Chondrocyte (in vitro differentiated cells): ENCODE results near the gene RALGAPB. TPM values are rescaled to one million over a fixed set of nuclear protein-coding genes. Genes with fewer than 3 reads are reported as not detected.

ENCODE experiments used
- DNase-seq: peaks from one replicate; pipeline ENCODE4 v3.0.0; 2021; ENCODE audit warnings: mixed read lengths, low spot score
- H3K27ac Mint-ChIP-seq: one replicate; pipeline ENCODE4 v1.8.0; 2021; ENCODE audit warnings: mild to moderate bottlenecking, moderate library complexity, mixed read lengths; ENCODE audit not compliant: unreplicated experiment
- H3K27me3 Mint-ChIP-seq: 2 replicates; pipeline ENCODE4 v1.8.0; 2021; ENCODE audit warnings: low read depth, mixed read lengths
- H3K36me3 Mint-ChIP-seq: 2 replicates; pipeline ENCODE4 v1.8.0; 2021; ENCODE audit warnings: low read depth, mixed read lengths
- H3K4me1 Mint-ChIP-seq: 2 replicates; pipeline ENCODE4 v1.8.0; 2021; ENCODE audit warnings: low read depth, mild to moderate bottlenecking, mixed read lengths
- H3K4me3 Mint-ChIP-seq: one replicate; pipeline ENCODE4 v1.8.0; 2021; ENCODE audit warnings: mild to moderate bottlenecking, moderate library complexity, mixed read lengths; ENCODE audit not compliant: unreplicated experiment
- H3K9me3 Mint-ChIP-seq: 2 replicates; pipeline ENCODE4 v1.8.0; 2021; ENCODE audit warnings: low read depth, mixed read lengths
- total RNA-seq: library from RNA; stranded (reverse); gene quantifications from 3 replicates; pipeline ENCODE4 v1.2.1, GENCODE V29; 2021
- TF ChIP-seq, protein P1 (sequence below): fragments of 200-600 bp; sonication (generic); IDR thresholded peaks from 2 replicates; pipeline ENCODE4 v1.5.0; 2021; ENCODE audit warnings: antibody characterized with exemption, mild to moderate bottlenecking, moderate library complexity

RALGAPB gene
- total RNA-seq, 1 donor from 2014 or later, result 32.6 TPM

DNA sequence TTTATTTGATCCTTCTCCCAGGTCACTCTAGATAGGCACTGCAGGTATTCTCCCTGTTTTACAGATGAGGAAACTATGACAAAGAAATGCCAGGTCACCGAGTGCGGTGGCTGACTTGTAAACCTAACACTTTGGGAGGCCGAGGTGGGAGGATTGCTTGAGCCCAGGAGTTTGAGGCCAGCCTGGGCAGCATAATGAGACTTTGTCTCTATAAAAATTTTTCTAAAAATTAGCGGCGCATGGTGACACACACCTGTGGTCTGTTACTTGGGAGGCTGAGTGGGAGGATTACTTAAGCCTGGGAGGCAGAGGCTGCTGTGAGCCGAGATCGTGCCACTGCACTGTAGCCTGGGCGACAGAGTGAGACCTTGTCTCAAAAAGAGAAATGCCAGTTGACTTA is 5.1 kb downstream of the RALGAPB start:
- no peaks in the 10 kb centered on the region for H3K9me3 Mint-ChIP-seq
- no peaks in the 10 kb centered on the region for H3K27me3 Mint-ChIP-seq
- H3K4me1 Mint-ChIP-seq, result peaks cover 32% of the 10 kb centered on the region
- TF ChIP-seq, protein P1, sequence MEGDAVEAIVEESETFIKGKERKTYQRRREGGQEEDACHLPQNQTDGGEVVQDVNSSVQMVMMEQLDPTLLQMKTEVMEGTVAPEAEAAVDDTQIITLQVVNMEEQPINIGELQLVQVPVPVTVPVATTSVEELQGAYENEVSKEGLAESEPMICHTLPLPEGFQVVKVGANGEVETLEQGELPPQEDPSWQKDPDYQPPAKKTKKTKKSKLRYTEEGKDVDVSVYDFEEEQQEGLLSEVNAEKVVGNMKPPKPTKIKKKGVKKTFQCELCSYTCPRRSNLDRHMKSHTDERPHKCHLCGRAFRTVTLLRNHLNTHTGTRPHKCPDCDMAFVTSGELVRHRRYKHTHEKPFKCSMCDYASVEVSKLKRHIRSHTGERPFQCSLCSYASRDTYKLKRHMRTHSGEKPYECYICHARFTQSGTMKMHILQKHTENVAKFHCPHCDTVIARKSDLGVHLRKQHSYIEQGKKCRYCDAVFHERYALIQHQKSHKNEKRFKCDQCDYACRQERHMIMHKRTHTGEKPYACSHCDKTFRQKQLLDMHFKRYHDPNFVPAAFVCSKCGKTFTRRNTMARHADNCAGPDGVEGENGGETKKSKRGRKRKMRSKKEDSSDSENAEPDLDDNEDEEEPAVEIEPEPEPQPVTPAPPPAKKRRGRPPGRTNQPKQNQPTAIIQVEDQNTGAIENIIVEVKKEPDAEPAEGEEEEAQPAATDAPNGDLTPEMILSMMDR, result no peak
- no peak overlapping the region for H3K27ac Mint-ChIP-seq
- no peaks in the 10 kb centered on the region for H3K36me3 Mint-ChIP-seq
- no peak overlapping the region for H3K4me3 Mint-ChIP-seq
- DNase-seq, result no peak

- Mint-ChIP-seq H3K9me3 (no peaks in the 10 kb centered on the region), H3K4me1 (peaks cover 17% of the 10 kb centered on the region), H3K27me3 (no peaks in the 10 kb centered on the region), H3K27ac (no peak overlapping the region), H3K4me3 (no peak overlapping the region), H3K36me3 (no peaks in the 10 kb centered on the region)
- DNase-seq, result no peak
- TF ChIP-seq, protein P1, result no peak
Measured at GRCh38 chr20:38479596-38479995, 7.0 kb downstream of the RALGAPB start.

DNA sequence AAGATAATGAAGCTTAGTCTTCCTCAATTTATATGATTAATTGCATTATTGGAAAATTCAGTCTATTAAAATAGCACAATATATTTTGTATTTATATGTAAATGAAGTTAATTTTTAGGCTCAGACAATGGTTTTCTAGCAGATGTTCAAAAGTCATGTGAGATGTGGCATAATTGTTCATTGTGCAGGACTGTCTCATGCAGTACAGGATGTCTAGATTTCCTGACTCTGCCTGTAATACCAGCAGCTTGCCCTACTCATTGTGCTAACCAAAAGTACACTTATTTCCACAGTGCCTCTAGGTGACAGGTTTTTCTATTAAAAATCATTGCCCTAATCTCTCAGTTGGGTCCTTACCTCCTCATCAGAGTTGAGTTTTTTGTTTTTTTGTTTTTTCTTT is 12.4 kb downstream of the RALGAPB start:
- Mint-ChIP-seq H3K4me1 (no peaks in the 10 kb centered on the region), H3K27ac (no peak overlapping the region), H3K9me3 (no peaks in the 10 kb centered on the region), H3K36me3 (peaks cover 8% of the 10 kb centered on the region), H3K27me3 (no peaks in the 10 kb centered on the region), H3K4me3 (no peak overlapping the region)
- TF ChIP-seq, protein P1, result no peak
- DNase-seq, result no peak

- Mint-ChIP-seq H3K4me1 (no peaks in the 10 kb centered on the region), H3K36me3 (peaks cover 15% of the 10 kb centered on the region), H3K4me3 (no peak overlapping the region), H3K9me3 (no peaks in the 10 kb centered on the region), H3K27me3 (no peaks in the 10 kb centered on the region), H3K27ac (no peak overlapping the region)
- no peak for DNase-seq
- TF ChIP-seq, protein P1, result no peak
Measured at GRCh38 chr20:38489181-38489580, 16.5 kb downstream of the RALGAPB start.

GRCh38 chr20:38497246-38497935 is 24.7 kb downstream of the RALGAPB start:
- Mint-ChIP-seq H3K27ac (peak overlapping the region; percentile 63), H3K9me3 (no peaks in the 10 kb centered on the region), H3K4me1 (no peaks in the 10 kb centered on the region), H3K4me3 (no peak overlapping the region), H3K36me3 (peaks cover 21% of the 10 kb centered on the region), H3K27me3 (no peaks in the 10 kb centered on the region)
- TF ChIP-seq, protein P1, result no peak
- no peak for DNase-seq
